HFFc6 (cell line): ENCODE data around the gene ATXN7L1. TPM values are rescaled to one million over a fixed set of nuclear protein-coding genes. Genes with fewer than 3 reads are reported as not detected.
A peak's percentile ranks its signal among the peaks of the same experiment; 100 is the strongest.

Experiments
- DNase-seq: peaks from one replicate; pipeline ENCODE4 v3.0.0-alpha.2; 2018
- H3K27ac Mint-ChIP-seq: 2 replicates; pipeline ENCODE4 v1.8.0; 2020; ENCODE audit warnings: mild to moderate bottlenecking, mixed read lengths
- H3K27me3 Mint-ChIP-seq: 2 replicates; pipeline ENCODE4 v1.8.0; 2021; ENCODE audit warnings: mild to moderate bottlenecking, moderate library complexity, mixed read lengths; ENCODE audit not compliant: insufficient read depth
- H3K36me3 Mint-ChIP-seq: 2 replicates; pipeline ENCODE4 v1.8.0; 2021; ENCODE audit warnings: low read depth, mixed read lengths
- H3K4me1 Mint-ChIP-seq: 2 replicates; pipeline ENCODE4 v1.8.0; 2020; ENCODE audit warnings: low read depth, mixed read lengths
- H3K4me3 Mint-ChIP-seq: 2 replicates; pipeline ENCODE4 v1.8.0; 2020; ENCODE audit warnings: mild to moderate bottlenecking, moderate library complexity, mixed read lengths
- H3K9me3 Mint-ChIP-seq: 2 replicates; pipeline ENCODE4 v1.8.0; 2020; ENCODE audit warnings: mild to moderate bottlenecking, mixed read lengths
- CTCF ChIP-seq: fragments of 200-600 bp; sonication (generic); IDR thresholded peaks from 2 replicates; pipeline ENCODE4 v1.5.0; 2021; ENCODE audit warnings: antibody characterized with exemption, mild to moderate bottlenecking
- total RNA-seq, 6 experiments: library from RNA; stranded (reverse); fragmentation: NEBNext Ultra II Directional; extraction: Animal tissue kit (Norgen Biotek cat#: 25700); gene quantifications; 2 replicates in 1 of 6; 3 replicates in 5 of 6; pipeline ENCODE4 v1.2.3, GENCODE V29; 2021

ATXN7L1 gene
- total RNA-seq, 6 experiments from 2014 or later: 8.4 to 11.4 (median 9.8) TPM

GRCh38 chr7:105680505-105681187 is 195.8 kb downstream of the ATXN7L1 start:
- H3K27ac Mint-ChIP-seq: no peak overlapping the region
- no peak for TF ChIP-seq CTCF
- peaks cover 9% of the 10 kb centered on the region; the same call in 1 of the 2 replicates for H3K4me1 Mint-ChIP-seq

GRCh38 chr7:105678811-105679495 is 197.4 kb downstream of the ATXN7L1 start:
- H3K4me1 Mint-ChIP-seq: peaks cover 9% of the 10 kb centered on the region; the same call in 1 of the 2 replicates
- DNase-seq: no peak
- peak overlapping the region; percentile 31; the same call in 1 of the 2 replicates for H3K4me3 Mint-ChIP-seq
- no peaks in the 10 kb centered on the region; the same call in 1 of the 2 replicates for H3K36me3 Mint-ChIP-seq
- no peaks in the 10 kb centered on the region for H3K9me3 Mint-ChIP-seq
- peaks cover 2% of the 10 kb centered on the region for H3K27me3 Mint-ChIP-seq
- H3K27ac Mint-ChIP-seq: peak overlapping the region; percentile 20; the same call in 1 of the 2 replicates
- no peak for TF ChIP-seq CTCF

More at GRCh38 chr7:105680505-105681187, 195.8 kb downstream of the ATXN7L1 start:
- Mint-ChIP-seq H3K36me3 (no peaks in the 10 kb centered on the region; the same call in 1 of the 2 replicates), H3K9me3 (no peaks in the 10 kb centered on the region), H3K27me3 (no peaks in the 10 kb centered on the region; the same call in none of the 2 replicates), H3K4me3 (no peak overlapping the region)
- DNase-seq: no peak

GRCh38 chr7:105677817-105678573 is 198.4 kb downstream of the ATXN7L1 start:
- no peaks in the 10 kb centered on the region for H3K36me3 Mint-ChIP-seq
- H3K27me3 Mint-ChIP-seq: peaks cover 2% of the 10 kb centered on the region; the same call in 1 of the 2 replicates
- no peak overlapping the region for H3K27ac Mint-ChIP-seq
- peaks cover 9% of the 10 kb centered on the region; the same call in 1 of the 2 replicates for H3K4me1 Mint-ChIP-seq
- H3K9me3 Mint-ChIP-seq: no peaks in the 10 kb centered on the region
- no peak for DNase-seq
- H3K4me3 Mint-ChIP-seq: no peak overlapping the region
- TF ChIP-seq CTCF: no peak

DNA sequence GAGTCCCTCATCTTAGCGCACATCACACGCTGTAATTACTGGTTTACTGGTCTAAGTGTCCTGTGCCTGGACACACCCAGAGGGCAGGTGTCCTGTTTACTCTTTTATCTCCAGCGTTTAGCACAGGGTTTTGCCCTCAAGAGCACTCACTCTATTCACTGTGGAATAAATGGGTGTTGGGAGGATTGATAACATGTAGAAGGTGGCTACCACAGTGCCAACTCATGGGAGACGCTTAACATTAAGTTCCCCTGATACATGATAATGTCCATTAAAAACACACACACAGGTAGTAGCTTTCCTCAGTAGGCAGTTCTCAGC is 199.0 kb downstream of the ATXN7L1 start:
- no peaks in the 10 kb centered on the region for H3K36me3 Mint-ChIP-seq
- H3K4me1 Mint-ChIP-seq: peaks cover 9% of the 10 kb centered on the region; the same call in 1 of the 2 replicates
- TF ChIP-seq CTCF: no peak
- peaks cover 2% of the 10 kb centered on the region; the same call in 1 of the 2 replicates for H3K27me3 Mint-ChIP-seq
- no peaks in the 10 kb centered on the region for H3K9me3 Mint-ChIP-seq
- no peak overlapping the region for H3K4me3 Mint-ChIP-seq
- DNase-seq: no peak
- H3K27ac Mint-ChIP-seq: no peak overlapping the region

DNA sequence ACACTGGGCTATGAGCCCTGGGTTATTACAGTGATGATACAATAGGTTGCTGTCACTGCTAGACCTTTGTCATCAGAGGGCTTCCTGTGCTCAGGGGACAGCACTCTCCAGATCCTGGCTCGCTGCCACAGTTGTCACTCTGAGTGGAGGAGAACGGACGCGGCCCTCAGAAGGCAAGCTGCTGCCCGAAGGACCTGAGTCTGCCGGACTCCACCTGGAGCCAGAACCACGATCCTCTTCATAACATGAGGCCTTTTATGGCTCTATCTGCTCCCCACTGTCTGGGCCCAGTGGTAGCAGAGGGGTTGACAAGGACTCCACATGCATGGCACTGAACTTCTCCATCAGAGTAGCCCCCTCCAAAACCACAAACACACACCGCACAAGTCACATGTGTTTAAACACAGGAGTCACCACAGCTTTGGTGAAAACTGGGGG is 200.4 kb downstream of the ATXN7L1 start:
- no peak overlapping the region for H3K4me3 Mint-ChIP-seq
- DNase-seq: no peak
- no peaks in the 10 kb centered on the region for H3K36me3 Mint-ChIP-seq
- no peak for TF ChIP-seq CTCF
- no peaks in the 10 kb centered on the region for H3K9me3 Mint-ChIP-seq
- H3K27ac Mint-ChIP-seq: no peak overlapping the region
- peaks cover 9% of the 10 kb centered on the region; the same call in 1 of the 2 replicates for H3K4me1 Mint-ChIP-seq
- H3K27me3 Mint-ChIP-seq: peaks cover 2% of the 10 kb centered on the region; the same call in 1 of the 2 replicates
